A172 (cell line): ENCODE results near the gene KSR2. TPM values are rescaled to one million over a fixed set of nuclear protein-coding genes. Genes with fewer than 3 reads are reported as not detected.
"Not testable (repeated sequence)": the region's sequence is repeated elsewhere in the genome, so short reads cannot be mapped to it uniquely, and the experiment has no call there.

Source experiments
- DNase-seq: peaks from one replicate; pipeline ENCODE4 v3.0.0-alpha.2; 2015; ENCODE audit warnings: low spot score
- total RNA-seq: library from RNA; depleted of rRNA; stranded (reverse); fragments of >200 nt; shearing (Covaris generic); gene quantifications from 2 replicates; pipeline ENCODE4 v1.2.3, GENCODE V29; 2014

Gene KSR2
- total RNA-seq, 1 experiment from 2014 or later, result 0.10 TPM

- DNase-seq, result no peak
Observed at GRCh38 chr12:117640511-117640910, 328.3 kb downstream of the KSR2 start.

- DNase-seq, result no peak
Observed at GRCh38 chr12:117629454-117629853, 339.3 kb downstream of the KSR2 start.

GRCh38 chr12:117628711-117629110 is 340.1 kb downstream of the KSR2 start:
- not testable (repeated sequence) for DNase-seq

- no peak for DNase-seq
Observed at GRCh38 chr12:117622741-117623140, 346.0 kb downstream of the KSR2 start.

GRCh38 chr12:117622087-117622486 is 346.7 kb downstream of the KSR2 start:
- DNase-seq, result no peak

GRCh38 chr12:117607778-117608177 is 361.0 kb downstream of the KSR2 start:
- DNase-seq, result no peak

- no peak for DNase-seq
Observed at GRCh38 chr12:117606945-117607344, 361.8 kb downstream of the KSR2 start.

- DNase-seq, result no peak
Observed at GRCh38 chr12:117606024-117606423, 362.8 kb downstream of the KSR2 start.

GRCh38 chr12:117603316-117604113 is 365.3 kb downstream of the KSR2 start:
- DNase-seq, result no peak

- no peak for DNase-seq
Observed at GRCh38 chr12:117599849-117600248, 368.9 kb downstream of the KSR2 start.

- peak; percentile 37 for DNase-seq
Observed at GRCh38 chr12:117596968-117597367, 371.8 kb downstream of the KSR2 start.

- no peak for DNase-seq
Observed at GRCh38 chr12:117595751-117596150, 373.0 kb downstream of the KSR2 start.

GRCh38 chr12:117594481-117594880 is 374.3 kb downstream of the KSR2 start:
- DNase-seq, result no peak

GRCh38 chr12:117593815-117594400 is 374.9 kb downstream of the KSR2 start:
- DNase-seq, result no peak

- DNase-seq, result no peak
Observed at GRCh38 chr12:117592588-117593305, 376.0 kb downstream of the KSR2 start.

GRCh38 chr12:117590999-117591398 is 377.8 kb downstream of the KSR2 start:
- no peak for DNase-seq

GRCh38 chr12:117590386-117590785 is 378.4 kb downstream of the KSR2 start:
- DNase-seq, result no peak

- DNase-seq, result no peak
Observed at GRCh38 chr12:117589021-117589420, 379.8 kb downstream of the KSR2 start.

GRCh38 chr12:117587631-117588287 is 381.0 kb downstream of the KSR2 start:
- DNase-seq, result peak; percentile 48

- DNase-seq, result no peak
Observed at GRCh38 chr12:117583677-117584225, 385.0 kb downstream of the KSR2 start.

- no peak for DNase-seq
Observed at GRCh38 chr12:117583092-117583491, 385.7 kb downstream of the KSR2 start.
